ENCODE results near the gene CABP1.

Gene CABP1

DNA sequence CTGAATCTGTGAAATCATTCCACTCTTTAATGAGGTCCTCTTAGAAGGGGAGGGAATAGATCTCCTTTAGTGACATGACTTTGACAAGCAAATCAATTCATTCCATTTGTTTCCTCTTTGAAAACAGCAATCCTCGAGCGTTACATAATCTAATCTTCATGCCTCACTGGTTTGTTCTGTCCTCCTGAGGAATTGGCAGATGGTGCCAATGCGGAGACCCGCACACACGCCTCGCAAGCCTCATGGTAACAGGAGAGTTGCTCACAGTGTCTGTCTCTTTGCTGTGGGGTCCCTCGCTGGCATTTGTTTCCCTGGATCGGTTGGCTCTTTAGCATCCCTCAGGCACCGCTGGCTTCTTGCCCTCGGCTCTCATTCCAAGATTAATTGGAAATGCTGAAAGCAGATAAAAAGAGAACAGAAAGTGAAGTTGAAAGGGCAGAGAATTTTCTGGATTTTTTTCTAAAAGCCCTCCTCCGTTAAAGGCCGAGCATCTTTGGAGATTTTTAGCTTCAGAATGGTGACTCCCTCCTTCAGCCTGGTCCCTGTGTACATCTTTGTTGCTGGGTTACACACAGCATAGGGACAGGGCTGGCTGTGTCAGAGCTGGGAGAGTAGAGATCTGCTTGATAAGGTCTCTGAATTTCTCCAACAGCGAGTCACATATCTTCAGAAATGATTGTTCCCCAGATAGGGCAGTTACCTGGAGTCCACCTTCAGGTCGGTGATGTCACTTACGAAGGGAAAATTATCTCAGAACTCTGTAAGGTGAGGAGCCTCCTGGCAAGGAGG, 10.1 kb upstream of the CABP1 start:
- no peak for DNase-seq (ENCODE audit: low read depth in 2 of 2)

DNA sequence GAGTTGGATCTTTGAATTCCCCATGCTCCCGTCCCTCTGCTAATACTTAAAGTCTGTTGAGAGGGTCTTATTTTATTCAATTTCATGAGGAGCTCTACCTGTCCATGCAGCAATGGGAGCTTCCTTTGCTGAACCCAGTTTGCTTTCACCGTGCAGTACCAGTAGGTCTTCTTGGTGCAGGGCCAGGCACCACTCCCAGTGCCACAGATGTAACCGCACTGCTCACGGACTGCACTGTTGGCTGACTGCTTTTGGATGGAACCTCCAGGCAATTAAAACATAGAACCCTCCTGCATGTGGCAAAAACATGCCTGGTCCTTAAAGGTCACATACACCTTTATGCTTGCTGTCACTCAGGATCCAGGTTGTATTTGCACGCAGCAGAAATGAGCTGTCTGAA, 9.3 kb upstream of the CABP1 start:
- DNase-seq (ENCODE audit: low read depth in 2 of 2) = no peak

- peak; percentile 11 to 28 for DNase-seq (ENCODE audit: low read depth in 2 of 2)
These were observed 721 bp downstream of the CABP1 start for GRCh38 chr12:120640861-120641833.

DNA sequence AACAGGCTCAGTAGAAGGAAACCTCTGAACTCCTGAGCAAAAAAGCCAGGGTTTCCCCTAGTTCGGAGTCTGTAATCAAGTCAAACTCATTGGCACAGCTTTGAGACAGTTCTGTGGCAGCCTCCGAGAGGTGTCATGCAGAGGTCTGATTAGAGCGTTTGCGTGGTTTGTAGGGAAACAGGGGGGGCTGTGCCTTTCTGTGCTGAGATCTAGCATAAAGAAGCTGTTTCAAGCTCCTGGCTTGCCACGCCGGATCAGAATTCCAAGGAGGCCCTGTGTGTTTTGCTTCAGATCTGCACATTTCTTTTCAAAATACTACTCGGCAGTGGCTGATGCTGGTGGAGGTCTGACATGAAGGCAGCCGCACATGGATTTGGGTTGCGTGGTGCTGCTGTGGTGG, 1.7 kb downstream of the CABP1 start:
- no peak for DNase-seq (ENCODE audit: low read depth in 2 of 2)

DNA sequence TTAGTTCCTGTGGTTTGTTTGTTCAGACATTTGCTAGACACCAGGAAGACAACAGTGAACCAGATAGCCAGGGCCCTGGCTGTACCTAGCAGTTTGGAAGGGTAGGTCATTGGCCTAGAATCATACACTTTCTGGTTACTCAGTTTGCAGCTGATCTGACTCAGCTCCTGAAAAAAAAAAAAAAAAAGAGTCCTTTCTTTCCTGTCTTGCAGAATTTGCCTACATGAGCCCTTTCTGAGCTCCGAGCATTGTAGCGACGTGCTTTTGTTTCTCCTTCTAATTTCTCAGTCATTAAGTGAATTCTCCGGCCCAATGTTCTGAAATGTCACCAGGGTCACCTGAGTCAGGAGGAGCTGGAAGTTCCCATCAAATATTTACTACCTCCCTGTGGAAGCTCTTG, 2.4 kb downstream of the CABP1 start:
- no peak for DNase-seq (ENCODE audit: low read depth in 2 of 2)

DNA sequence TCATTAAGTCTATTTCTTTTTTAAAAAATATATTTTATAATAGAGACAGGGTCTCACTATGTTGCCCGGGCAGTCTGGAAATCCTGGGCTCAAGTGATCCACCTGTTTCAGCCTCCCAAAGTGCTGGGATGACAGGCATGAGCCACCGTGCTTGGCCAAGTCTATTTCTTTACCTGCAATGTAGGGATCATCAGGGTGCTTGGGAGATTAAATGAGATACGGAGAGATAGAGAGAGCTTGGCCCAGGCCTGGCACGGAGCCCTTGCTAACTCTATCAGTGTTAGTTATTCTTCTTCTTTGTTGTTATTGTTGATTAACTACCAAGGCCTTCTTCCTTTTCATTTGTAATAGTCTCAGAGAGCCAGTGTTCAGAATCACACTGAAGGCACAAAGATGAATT, 3.1 kb downstream of the CABP1 start:
- DNase-seq (ENCODE audit: low read depth in 2 of 2) = no peak

GRCh38 chr12:120646044-120646443, 5.6 kb downstream of the CABP1 start:
- no peak for DNase-seq (ENCODE audit: low read depth in 2 of 2)

DNA sequence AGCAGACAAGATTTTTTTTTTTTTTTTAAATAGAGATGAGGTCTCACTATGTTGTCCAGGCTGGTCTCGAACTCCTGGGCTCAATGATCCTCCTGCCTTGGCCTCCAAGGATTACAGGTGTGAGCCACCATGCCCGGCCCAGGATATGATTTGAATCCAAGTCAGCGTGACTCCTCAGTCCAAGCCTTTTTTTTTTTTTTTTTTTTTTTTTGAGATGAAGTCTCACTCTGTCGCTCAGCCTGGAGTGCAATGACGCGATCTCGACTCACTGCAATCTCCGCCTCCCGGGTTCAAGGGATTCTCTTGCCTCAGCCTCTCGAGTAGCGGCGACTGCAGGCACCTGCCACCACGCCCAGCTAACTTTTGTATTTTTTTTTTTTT, 6.9 kb downstream of the CABP1 start:
- no peak for DNase-seq (ENCODE audit: low read depth in 2 of 2)

DNA sequence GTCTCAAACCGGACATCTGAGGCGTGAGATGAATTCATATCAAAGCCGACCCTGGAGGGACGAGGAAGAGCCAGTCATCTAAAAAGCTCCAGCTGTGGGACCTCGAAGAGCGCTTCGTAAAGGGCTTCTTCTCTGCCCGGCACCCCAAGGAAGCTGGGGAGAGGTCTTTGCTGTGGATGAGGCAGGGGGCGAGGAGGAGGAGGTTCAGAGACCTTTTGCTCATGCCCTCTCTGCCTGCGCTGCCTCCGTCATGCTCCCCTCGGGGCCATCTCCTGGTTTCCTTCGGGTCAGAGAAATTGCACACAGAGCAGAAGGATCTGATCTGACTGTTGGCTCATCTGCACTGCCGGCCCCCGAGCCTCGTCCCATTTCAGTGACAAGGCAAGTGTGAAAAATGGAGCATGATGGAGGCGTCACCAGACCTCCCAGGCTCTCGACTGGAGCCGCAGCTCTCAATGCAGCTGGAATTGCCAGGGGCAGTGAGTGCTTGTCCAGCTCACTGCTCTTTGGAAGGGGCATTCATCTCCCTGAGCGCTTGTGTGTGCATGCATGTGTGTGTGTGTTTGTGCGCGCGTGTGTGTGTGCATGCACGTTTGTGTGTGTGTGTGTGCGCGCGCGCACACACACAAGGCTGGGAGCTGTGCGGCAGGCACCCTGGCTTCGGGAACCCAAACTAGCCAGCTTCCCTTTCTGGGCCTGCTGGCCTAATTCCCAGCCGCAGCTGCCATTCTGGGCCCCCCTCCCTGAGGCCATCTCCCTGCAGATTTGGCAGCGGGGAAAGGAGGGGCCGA, 9.2 kb downstream of the CABP1 start:
- DNase-seq (ENCODE audit: low read depth in 2 of 2) = no peak

DNA sequence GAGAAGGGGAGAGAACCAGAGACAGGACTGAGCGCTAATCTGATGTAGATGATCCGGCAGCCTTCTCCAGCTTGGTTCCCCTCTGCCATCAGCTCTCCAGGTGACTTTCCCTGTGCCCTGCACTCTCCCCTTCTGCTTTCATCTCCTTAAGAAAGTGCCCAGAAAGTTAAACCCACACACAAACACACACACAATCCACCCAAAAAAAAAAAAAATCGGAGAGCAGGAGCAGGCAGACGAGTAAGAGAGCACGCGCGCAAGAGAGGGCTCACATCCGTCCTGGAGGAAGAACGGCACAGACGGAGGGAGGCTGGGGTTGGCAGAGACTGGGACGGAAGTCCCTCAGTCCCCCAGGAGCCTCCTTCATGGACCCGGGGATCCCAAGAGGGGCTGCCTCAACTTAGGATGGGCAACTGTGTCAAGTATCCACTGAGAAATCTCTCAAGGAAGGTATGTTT, 9.8 kb downstream of the CABP1 start:
- no peak for DNase-seq (ENCODE audit: low read depth in 2 of 2)

GRCh38 chr12:120651821-120652220, 11.4 kb downstream of the CABP1 start:
- no peak for DNase-seq (ENCODE audit: low read depth in 2 of 2)

DNA sequence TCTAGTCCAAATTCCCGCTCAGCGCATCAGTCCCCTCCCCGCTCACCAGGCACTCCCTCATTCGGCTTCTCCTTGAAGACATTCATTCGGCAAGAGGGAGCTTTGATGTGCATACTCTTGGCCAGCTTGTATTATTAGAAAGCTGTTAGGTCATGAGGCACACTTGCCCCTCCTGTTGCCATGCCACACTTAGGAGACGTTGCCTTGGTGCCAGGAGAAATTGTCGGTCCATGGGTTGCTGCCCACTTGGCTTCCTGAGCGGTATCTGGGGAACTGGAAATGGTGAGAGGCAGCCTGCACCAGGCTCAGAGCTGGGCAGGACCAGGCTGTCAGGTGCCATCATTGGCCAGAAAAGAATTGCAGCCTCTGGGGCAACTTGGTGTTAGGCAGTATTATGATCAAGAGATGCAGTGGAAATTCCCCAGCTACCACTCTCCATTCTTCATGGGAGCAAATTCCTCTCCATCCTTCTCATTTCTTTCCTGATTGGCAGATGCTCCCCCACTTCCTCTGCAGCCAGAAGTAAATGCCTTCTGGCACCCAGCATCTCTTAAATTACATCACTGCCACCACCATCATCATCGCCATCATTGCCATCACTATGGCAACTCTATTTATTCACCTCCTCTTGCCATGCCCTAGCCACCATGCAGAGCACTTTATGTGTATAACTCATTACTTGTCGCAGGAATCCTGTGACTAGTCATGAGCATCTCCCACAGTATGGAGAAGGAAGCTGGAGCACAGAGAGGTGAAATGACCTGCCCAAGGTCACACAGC, 12.4 kb downstream of the CABP1 start:
- no peak for DNase-seq (ENCODE audit: low read depth in 2 of 2)

DNA sequence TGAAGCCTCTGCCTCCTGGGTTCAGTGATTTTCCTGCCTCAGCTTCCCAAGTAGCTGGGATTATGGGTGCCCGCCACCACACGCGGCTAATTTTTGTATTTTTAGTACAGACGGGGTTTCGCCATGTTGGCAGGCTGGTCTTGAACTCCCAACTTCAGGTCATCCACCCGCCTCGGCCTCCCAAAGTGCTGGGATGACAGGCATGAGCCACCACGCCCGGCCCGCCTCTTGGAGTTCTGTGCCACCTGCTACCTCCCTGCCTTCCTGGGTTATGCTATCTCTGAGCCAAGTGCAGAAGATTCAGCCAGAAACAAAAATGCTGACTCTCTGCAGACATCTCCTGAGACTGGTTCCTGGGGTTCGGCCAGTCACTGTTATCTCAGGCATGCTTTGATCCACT, 13.2 kb downstream of the CABP1 start:
- no peak for DNase-seq (ENCODE audit: low read depth in 2 of 2)

- no peak for DNase-seq (ENCODE audit: low read depth in 2 of 2)
These were observed 14.2 kb downstream of the CABP1 start for GRCh38 chr12:120654656-120655055.

DNA sequence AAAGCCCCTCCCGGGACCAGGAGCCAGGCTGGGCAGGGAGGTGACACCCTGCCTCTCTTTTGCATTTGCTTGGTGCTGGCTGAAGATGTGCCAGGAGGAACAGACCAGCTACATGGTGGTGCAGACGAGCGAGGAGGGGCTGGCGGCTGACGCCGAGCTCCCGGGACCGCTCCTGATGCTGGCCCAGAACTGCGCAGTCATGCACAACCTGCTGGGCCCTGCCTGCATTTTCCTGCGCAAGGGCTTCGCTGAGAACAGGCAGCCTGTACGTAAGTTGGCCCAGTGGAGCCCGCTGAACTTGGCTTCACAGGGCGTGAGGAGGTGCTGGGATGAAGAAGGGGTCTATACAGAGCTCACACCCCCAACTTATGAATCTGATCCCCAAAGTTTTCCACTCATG, 15.6 kb downstream of the CABP1 start:
- DNase-seq (ENCODE audit: low read depth in 2 of 2) = no peak

DNA sequence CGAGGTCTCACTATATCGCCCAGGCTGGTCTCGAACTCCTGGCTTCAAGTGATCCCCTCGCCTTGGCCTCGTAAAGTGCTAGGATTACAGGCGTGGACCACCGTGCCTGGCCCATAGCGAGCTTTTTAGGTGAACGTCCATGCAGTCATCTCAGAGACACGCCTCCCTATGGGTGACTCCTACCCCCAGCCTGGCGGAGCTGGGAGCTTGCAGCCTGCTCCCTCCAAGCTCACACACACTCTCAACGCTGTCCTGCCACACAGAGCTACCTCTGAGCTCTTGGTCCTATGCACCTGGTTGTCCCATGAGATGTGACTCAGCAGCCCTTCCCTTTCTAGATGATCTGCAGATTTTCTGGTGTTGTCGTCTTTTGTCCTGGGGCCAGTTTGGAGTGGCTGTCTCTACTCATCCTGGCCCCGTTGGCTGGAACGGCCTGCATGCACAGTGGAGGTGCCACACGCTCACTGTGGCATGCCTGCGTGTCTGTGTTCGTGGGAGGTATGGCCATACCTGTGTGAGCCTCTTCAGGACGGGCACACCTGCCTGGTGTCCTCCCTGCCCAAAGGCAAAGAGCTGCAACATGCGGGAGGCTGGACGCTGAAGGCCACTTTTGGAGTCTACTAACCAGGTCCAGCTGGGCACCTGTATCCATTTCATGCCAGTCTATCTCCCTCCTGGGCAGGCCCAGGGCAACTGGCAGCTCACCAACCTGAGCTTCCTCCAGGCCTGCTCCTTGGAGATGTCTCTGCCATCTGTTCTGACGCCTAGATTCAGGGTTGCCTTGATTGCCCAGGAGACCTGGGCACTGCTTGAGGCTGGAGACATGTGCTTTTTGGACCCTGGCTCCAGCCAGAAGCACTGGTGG, 18.1 kb downstream of the CABP1 start:
- DNase-seq (ENCODE audit: low read depth in 2 of 2) = no peak

DNA sequence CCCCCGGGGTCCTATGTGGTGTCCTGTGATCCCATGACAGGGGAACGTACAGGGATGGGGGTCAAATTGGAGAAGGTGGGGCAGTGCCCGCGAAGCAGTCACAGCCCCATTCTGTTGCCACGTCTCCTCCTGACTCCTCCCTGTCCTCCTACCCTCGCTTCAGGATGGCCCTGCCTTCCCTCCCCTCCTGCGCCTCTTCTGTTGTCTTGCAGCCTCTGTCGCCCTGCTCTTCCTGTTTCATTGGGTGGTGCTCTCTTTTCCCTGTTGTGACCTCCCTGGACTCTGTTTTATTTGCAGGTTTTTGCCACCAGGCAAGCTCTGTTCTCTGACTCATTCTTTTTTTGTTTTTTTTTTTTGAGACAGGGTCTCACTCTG, 18.7 kb downstream of the CABP1 start:
- no peak for DNase-seq (ENCODE audit: low read depth in 2 of 2)

GRCh38 chr12:120661432-120661831, 21.0 kb downstream of the CABP1 start:
- no peak for DNase-seq (ENCODE audit: low read depth in 2 of 2)

DNA sequence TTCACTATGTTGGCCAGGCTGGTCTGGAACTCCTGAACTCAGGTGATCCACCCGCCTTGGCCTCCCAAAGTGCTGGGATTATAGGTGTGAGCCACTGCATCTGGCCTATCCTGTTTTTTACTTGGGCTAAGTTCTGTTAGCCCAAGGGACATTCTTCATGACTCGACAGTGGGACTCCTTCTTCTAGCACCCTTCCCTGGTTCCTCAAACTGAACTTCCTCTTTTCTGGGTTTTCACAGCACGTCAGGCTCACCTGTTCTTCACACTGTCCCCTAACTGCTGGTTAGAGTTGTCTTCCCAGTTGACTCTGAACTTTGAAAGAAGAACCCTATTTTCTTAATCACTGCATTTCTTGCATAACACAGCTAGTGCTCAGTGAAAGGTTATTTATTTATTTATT, 22.5 kb downstream of the CABP1 start:
- DNase-seq (ENCODE audit: low read depth in 2 of 2) = no peak

GRCh38 chr12:120663741-120664140, 23.3 kb downstream of the CABP1 start:
- no peak for DNase-seq (ENCODE audit: low read depth in 2 of 2)

Data from stimulated activated CD4-positive, alpha-beta T cell treated with anti-CD3 and anti-CD28 coated beads, Interleukin-12 subunit alpha, Interleukin-12 subunit beta, amount 100 ng/mL, for 24 hours (primary cell).